Sigmoid colon (tissue), 3 donors: ENCODE measurements around the gene PIP5KL1.

Experiments
- POLR2A ChIP-seq, 2 donors: fragments of 450-650 bp; IDR thresholded peaks; one replicate each; pipeline ENCODE4 v1.6.1; 2016; ENCODE audit warnings: antibody characterized with exemption in 2 of 2, mild to moderate bottlenecking in 2 of 2, moderate library complexity in 2 of 2
- TF ChIP-seq, protein P1 (sequence below), 4 experiments: fragments of 450-650 bp in 3 of 4; fragments of 200-600 bp in 1 of 4; IDR thresholded peaks; one replicate each; pipeline ENCODE4 v1.5.1; 2016 to 2019; ENCODE audit warnings: antibody characterized with exemption in 4 of 4, mild to moderate bottlenecking in 3 of 4, moderate library complexity in 2 of 4

DNA sequence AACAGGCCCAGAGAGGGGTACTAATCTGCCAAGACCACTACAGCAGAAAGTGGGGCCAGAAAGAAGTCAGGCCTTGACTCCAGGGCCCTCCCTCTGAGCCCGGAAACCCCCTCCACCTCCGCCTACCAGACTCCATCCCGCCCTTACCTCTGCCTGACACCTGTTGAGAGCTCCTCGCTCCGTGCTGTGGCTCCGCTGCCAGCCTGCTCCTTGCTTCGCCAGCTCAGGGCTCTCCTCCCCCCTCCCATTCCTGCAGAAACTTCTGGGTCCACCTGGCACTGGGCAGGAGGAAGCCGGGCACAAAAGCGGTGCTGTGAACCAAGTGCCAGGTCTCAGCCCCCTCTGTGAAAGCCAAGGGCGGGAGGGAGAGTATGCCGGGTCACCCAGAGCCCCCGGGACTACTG lies 24.8 kb downstream of the PIP5KL1 start:
- TF ChIP-seq, protein P1, sequence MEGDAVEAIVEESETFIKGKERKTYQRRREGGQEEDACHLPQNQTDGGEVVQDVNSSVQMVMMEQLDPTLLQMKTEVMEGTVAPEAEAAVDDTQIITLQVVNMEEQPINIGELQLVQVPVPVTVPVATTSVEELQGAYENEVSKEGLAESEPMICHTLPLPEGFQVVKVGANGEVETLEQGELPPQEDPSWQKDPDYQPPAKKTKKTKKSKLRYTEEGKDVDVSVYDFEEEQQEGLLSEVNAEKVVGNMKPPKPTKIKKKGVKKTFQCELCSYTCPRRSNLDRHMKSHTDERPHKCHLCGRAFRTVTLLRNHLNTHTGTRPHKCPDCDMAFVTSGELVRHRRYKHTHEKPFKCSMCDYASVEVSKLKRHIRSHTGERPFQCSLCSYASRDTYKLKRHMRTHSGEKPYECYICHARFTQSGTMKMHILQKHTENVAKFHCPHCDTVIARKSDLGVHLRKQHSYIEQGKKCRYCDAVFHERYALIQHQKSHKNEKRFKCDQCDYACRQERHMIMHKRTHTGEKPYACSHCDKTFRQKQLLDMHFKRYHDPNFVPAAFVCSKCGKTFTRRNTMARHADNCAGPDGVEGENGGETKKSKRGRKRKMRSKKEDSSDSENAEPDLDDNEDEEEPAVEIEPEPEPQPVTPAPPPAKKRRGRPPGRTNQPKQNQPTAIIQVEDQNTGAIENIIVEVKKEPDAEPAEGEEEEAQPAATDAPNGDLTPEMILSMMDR (IDR thresholded peaks at IDR 0.05): no peak
- TF ChIP-seq POLR2A (IDR thresholded peaks at IDR 0.05): no peak
